ENCODE measurements around the gene USP21.

Gene USP21

DNA sequence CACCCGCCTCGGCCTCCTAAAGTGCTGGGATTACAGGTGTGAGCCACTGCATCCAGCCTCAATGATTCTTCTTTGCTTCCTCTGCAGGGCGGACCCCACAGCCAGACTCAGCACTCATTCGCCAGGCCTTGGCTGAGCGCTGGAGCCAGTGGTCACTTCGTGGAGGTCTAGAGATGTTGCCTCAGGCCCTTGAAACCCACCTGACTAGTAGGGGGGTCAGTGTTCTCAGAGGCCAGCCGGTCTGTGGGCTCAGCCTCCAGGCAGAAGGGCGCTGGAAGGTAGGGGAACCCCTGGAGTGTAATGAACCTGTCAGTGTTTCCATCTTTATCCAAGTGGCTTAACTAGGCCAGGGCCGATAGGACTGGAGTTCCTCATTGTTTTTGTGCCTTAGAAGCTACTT is 9.6 kb downstream of the USP21 start:
- no peak for FAIRE-seq

DNA sequence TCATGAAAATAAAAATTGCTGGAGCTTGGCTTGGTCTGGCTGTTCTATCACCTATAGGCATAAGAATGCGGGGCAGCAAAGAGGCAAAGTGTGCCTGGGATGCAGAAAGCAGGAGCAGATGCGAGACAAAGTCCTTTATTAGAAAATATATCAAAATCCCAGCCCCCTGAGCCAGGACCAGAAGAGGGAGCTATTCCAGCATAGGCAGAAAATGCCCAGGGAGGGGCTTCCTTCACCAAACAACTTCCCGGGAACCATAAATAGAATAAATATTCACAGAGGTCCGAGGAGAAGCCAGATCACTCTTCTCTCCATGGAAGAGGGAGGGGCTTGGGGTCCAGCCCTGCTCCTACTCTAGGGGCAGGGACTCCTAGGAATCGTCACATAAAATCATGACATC is 11.9 kb downstream of the USP21 start:
- DNase-seq (ENCODE audit: insufficient read length, low spot score), result no peak
- TF ChIP-seq POLR2A (IDR thresholded peaks at IDR 0.05; ENCODE audit: low read depth, low read length), result no peak
- FAIRE-seq, result no peak

More for the DNA sequence above, 9.6 kb downstream of the USP21 start:
- no peak for TF ChIP-seq POLR2A (IDR thresholded peaks at IDR 0.05; ENCODE audit: low read depth, low read length)
- DNase-seq (ENCODE audit: insufficient read length, low spot score), result no peak

DNA sequence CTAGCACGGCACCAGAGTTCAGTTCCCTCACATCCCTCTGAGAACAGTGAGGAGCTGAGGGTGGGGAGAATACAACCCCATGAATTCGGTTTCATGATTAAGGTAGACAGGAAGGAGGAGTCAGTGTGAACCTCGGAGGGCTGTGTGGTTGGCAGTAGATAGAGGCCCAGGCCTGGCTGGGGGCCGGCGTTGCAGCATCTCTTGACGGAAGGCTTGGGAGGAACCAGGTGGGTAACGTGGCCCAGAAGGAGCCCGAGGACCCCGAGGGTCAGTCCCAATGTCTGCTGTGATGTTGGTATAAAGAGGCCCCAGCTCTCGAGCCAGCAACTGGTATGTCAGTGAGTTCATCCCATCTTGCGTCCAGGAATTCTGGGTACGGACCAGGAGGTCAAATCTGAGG is 12.4 kb downstream of the USP21 start:
- no peak for TF ChIP-seq POLR2A (IDR thresholded peaks at IDR 0.05; ENCODE audit: low read depth, low read length)
- no peak for FAIRE-seq
- no peak for DNase-seq (ENCODE audit: insufficient read length, low spot score)

DNA sequence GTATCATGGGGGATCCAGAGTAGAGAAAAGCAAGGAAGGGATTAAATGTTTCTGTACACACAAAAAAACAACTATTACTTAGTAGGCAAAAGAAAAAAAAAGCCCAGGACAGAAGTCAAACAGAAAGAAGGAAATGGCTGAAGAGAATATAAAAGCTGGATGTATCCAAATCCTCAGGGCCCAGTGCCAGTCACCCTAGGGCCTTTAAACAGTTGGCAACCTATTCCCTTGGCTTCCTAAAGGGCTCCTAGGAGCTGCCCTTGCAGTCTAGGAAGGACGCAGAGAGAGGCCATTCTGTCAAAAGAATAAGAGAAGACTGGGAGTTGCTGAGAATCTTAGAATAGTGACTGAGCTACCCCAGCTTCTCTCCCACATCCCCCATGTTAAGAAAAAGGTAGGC is 13.0 kb downstream of the USP21 start:
- DNase-seq (ENCODE audit: insufficient read length, low spot score) (no peak), FAIRE-seq (no peak)
- no peak for TF ChIP-seq POLR2A (IDR thresholded peaks at IDR 0.05; ENCODE audit: low read depth, low read length)

DNA sequence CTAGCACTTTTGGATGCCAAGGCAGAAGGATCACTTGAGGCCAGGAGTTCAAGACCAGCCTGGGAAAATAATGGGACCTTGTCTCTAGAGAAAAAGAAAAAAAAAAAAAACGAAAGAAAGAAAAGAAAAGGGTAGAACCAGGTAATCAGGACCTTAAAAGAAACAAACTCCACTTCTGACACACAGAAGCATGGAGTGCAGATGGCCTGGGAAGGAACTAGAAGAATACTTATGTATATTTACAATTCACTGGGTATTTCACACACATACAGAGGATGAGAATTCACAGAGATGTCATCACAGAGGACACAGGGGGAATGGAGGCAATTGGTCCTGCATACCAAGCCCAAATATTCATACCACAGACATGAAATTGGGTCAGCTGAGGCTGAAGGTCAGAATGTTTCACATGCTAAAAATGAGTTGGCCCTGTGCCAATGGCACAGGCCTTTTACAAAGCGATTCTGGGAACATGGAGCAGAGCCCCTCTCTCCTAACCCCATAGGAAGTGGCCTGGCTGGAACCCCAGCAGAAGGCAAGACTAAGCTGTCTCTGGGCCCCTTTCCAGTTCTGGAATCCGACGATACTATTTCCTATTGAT is 13.6 kb downstream of the USP21 start:
- no peak for DNase-seq (ENCODE audit: insufficient read length, low spot score)
- FAIRE-seq, result no peak
- TF ChIP-seq POLR2A (IDR thresholded peaks at IDR 0.05; ENCODE audit: low read depth, low read length), result no peak

DNA sequence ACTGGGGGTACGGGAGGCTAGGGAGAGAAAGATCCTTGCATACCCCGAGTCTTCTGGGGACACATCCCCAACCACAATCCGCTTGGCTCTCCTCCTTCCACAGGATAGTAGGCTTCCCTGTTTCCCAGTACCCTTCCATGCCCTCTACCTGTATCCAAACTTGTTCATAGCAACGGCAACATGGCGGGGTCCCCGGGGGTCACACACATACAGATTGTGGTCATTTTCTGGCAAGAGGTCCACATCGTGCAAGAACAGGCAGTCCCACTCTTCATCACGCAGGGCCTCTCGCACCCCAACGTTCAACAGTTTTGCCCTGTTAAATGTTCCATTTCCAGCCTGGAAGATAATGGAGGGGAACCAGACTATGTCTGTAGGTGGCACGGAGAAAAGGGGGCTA is 14.4 kb downstream of the USP21 start:
- no peak for DNase-seq (ENCODE audit: insufficient read length, low spot score)
- no peak for FAIRE-seq
- TF ChIP-seq POLR2A (IDR thresholded peaks at IDR 0.05; ENCODE audit: low read depth, low read length), result no peak

DNA sequence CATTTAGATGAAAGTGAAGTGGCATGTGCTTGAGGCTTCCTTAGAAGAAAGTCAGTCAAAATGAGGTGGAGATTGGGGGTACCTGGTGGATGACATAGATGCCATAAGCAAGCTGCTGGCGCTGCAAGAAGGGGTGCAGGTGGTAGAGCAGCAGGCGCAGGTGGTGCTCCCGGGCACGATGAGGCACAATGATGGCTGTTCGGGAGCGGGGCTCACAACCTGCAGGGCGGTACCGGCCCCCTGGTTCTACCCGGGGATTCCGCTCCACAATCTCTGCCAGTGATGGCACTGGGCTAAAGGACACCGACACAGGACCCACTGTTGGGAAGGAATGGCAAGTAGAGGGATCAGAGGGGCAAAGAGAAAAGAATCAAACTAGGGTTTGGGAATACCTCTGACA is 15.6 kb downstream of the USP21 start:
- no peak for TF ChIP-seq POLR2A (IDR thresholded peaks at IDR 0.05; ENCODE audit: low read depth, low read length)

DNA sequence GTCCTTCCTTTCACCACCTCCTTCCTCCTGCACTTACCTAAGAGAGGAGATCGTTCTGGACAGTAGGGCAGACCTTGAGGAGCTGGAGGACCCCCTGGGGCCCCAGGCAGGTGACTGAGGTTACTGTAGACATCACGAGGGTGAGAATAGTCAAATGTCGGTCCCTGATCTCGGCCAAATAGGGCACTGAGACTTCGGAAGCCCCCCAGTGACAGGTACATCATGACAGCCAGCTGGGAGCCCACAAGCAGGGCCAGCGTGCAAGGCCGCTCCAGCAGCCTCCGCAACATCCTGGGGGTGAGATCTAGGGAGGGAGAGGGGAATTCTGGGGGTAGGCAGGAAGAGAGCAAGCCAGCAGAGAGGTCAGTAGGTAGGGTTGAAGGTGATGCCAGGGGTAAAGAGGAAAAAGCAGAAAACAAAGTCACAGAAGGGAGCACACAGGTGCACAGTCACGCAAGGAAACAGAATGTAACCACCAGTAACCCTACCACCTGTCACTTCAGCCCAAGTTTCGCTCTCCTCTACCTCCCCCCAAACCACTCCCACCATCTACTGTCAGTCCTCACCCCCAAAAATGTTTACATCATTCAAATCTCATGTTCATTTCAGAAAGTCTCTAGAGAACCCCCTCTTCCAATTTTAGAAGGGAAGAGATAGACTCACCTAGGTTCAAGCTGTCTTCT is 16.6 kb downstream of the USP21 start:
- no peak for DNase-seq (ENCODE audit: insufficient read length, low spot score)
- no peak for TF ChIP-seq POLR2A (IDR thresholded peaks at IDR 0.05; ENCODE audit: low read depth, low read length)
- no peak for FAIRE-seq

More for the DNA sequence above, 15.6 kb downstream of the USP21 start:
- no peak for FAIRE-seq
- no peak for DNase-seq (ENCODE audit: insufficient read length, low spot score)

DNA sequence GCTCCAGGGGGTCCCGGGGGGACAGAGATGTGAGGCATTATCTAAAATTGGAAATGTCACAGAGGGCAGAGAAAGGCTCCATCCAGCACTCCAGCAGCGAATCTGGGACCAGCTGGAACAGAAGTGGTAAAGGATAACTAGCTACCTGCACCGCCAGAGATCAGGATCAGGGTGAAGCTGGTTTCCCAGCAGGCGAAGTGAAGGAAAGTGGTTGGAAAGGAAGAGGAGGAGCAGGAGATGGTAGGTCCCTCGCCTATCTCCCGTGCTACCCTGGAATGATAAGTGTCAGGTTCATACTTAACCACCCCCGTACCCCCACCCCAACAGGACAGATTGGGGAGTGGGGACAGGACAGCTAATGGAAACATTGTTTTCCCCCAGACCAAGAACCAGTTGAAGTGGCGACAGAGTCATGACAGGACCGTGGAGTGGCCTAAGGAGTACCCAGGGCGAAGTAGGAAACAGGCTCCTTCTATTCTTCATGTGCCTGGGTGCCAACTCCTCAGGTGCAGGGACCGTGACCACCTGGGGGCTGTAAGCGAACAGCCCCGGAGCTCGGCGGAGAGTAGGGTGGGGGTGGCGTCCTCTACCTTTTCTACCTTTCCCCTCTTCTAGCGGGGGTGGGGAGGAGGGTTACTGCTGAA is 17.3 kb downstream of the USP21 start:
- TF ChIP-seq POLR2A (IDR thresholded peaks at IDR 0.05; ENCODE audit: low read depth, low read length), result no peak
- FAIRE-seq, result no peak
- DNase-seq (ENCODE audit: insufficient read length, low spot score), result no peak

DNA sequence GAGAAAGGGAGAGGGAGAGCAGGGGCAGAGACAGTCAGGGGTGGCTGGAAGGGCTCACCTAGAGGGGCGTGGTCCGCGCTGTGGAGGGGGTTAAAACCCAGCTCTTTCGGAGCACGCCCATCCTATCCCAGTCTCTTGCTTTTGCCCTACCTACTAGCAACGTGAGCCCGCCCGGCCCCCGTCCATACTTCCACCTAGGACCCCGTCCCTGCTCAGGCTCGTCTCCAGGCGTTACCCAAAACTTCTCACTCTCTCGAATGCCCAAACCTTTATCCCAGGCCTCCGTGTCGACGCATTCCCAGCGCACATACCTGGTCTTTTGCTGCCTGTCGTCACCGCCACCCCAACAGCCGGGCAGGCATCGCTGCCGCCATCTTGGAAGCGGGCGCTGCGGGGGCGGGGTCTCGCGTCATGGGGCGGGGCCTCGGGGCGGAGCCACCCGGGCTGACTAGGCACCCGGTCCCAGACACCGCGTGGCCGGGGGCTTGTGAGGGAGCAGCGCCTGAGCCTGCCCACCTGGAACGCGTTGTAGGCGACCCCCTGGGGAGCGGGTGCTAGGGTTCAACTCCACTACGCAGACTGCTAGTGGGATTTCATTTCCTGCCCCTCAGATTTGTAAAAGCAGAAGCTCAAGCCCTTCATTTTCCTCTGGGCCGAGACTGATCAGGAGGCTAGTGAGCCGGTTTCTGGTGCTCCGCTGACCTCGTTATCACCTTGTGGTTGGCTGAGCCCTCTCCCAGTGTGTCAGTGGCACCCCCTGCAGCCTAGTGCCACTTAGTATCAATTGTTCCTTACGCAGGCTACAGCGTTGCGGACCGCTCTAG is 18.0 kb downstream of the USP21 start, which contains the start of gene B4GALT3:
B4GALT3 (minus strand) TSS at position 396 of the 824 bp plus-strand sequence. CDS start 1,447 bp downstream, outside the sequence.
- TF ChIP-seq POLR2A (IDR thresholded peaks at IDR 0.05; ENCODE audit: low read depth, low read length), result peak; percentile 98
- no peak for FAIRE-seq
- peak; percentile 88 for DNase-seq (ENCODE audit: insufficient read length, low spot score)

DNA sequence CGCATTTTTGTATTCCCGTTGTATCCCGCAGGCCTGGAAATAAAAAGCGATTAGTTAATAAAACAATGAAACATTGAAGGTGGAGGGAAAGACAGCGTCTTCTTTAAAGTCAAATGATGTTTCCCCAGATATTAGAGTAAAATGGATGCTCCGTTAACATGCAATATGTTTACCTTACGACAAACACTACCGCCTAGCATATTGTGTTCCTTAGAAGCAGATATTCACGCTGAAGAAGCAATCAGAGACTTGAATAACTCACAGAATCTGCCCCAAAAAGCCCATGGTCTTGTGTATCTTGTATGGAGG is 18.6 kb downstream of the USP21 start:
- TF ChIP-seq POLR2A (IDR thresholded peaks at IDR 0.05; ENCODE audit: low read depth, low read length), result no peak
- DNase-seq (ENCODE audit: insufficient read length, low spot score), result no peak
- FAIRE-seq, result no peak

DNA sequence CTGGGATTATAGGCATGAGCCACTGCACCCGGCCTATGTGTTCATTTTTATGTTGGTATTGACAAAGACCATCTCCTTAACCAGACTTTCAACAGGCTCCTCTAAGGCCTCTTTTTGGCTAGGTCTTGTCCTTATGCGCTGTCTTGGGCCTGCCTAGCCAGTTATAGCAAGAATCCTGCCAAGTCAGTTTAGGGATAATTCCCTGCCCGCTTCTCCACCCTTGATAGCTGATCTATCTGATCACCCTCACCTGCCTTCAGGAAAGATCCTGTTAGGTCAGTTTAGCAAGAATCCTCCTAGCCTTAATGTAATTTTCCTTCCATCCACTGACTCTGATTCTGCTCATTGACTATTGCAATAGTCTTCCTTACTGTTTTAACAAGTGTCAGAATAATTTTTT is 20.4 kb downstream of the USP21 start:
- TF ChIP-seq POLR2A (IDR thresholded peaks at IDR 0.05; ENCODE audit: low read depth, low read length), result no peak
- FAIRE-seq (no peak), DNase-seq (ENCODE audit: insufficient read length, low spot score) (no peak)

DNA sequence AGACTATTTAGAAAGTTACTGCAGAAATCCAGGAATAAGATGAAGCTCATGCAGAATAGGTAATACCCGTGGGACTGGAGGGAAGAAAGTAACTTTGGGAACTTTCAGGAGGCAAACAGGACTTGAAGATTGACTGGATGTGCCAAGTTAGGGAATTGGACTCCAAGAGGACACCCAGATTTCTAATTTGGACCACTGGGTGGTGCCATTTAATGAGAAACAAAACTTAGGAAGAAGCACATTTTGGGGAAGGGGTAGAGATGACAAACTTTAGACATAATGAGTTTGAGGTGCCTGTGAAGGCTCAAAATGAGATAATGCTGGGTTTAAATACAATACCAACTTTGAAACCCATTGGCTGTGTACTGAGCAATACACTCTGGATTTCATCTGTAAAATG is 21.3 kb downstream of the USP21 start:
- no peak for DNase-seq (ENCODE audit: insufficient read length, low spot score)
- no peak for TF ChIP-seq POLR2A (IDR thresholded peaks at IDR 0.05; ENCODE audit: low read depth, low read length)
- no peak for FAIRE-seq

DNA sequence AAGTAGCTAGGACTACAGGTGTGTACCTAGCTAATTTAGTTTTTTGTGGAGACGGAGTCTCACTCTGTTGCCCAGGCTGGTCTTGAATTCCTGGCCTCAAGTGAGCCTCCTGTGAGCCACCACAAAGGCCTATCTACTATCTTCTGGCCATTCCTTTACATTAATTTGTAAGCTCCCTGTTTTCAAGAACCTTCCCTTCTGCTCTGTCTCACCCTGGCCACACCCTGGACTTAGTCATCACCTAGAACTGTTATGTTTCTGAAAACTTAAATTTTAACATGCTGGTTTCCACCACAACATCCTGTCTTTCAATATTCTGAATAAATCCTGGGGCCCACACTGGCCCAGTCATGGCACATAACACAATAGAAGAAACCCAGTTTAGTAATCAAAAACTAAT is 22.9 kb downstream of the USP21 start:
- DNase-seq (ENCODE audit: insufficient read length, low spot score), result peak; percentile 44
- no peak for FAIRE-seq
- TF ChIP-seq POLR2A (IDR thresholded peaks at IDR 0.05; ENCODE audit: low read depth, low read length), result no peak
